ENCODE measurements around the gene PTK7. TPM values are rescaled to one million over a fixed set of nuclear protein-coding genes. Genes with fewer than 3 reads are reported as not detected.

PTK7 gene
- total RNA-seq, 1 experiment from 2014 or later, result 165 TPM

DNA sequence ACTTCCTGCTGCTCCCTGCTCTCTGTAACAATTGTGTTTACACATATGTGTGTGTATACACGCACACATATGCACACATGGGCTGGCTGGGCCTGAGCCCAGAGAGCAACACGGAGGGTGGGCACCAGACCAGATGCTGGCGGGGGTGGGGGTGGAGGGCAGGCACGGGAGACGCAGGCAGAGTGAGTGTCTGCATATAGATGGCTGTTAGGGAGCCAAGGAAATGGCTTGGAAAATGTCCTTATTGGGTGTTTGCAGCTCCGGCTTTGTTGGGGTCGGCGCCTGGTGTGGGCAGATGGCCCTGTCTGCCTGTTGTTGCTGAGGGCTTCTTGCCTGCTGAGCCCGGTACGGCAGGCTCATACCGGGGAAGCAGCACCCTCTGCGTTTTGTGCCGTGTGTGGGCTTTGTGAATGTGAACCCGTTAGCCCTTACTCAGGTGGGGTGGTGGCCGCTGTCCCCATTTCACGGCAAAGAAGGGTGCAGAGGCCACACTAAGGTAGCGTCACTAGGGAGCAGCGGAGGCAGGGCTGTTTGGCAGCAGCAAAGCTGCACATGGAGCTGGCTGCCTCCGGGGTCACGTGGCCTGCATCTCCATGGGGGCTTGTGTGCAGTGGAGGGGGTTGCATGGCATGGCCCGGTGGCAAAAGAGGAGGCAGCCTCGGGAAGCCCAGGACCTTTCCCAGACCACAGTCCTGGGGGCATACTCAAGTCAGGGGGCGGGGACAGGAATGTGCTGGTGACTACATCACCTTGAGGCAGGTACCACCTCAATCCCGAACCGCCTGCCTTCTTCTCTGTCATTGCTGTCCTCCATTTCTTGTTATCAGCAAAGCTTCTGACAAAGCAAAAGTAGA is 47.6 kb downstream of the PTK7 start (continued):
- TF ChIP-seq, protein P1, sequence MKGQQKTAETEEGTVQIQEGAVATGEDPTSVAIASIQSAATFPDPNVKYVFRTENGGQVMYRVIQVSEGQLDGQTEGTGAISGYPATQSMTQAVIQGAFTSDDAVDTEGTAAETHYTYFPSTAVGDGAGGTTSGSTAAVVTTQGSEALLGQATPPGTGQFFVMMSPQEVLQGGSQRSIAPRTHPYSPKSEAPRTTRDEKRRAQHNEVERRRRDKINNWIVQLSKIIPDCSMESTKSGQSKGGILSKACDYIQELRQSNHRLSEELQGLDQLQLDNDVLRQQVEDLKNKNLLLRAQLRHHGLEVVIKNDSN (CRISPR knock-in tag; IDR thresholded peaks at IDR 0.05), result peak; percentile 66; the same call in 1 of the 2 replicates
- TF ChIP-seq, protein P2, sequence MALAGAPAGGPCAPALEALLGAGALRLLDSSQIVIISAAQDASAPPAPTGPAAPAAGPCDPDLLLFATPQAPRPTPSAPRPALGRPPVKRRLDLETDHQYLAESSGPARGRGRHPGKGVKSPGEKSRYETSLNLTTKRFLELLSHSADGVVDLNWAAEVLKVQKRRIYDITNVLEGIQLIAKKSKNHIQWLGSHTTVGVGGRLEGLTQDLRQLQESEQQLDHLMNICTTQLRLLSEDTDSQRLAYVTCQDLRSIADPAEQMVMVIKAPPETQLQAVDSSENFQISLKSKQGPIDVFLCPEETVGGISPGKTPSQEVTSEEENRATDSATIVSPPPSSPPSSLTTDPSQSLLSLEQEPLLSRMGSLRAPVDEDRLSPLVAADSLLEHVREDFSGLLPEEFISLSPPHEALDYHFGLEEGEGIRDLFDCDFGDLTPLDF (CRISPR knock-in tag; IDR thresholded peaks at IDR 0.05), result no peak
- no peak for TF ChIP-seq TEAD1 (CRISPR knock-in tag; IDR thresholded peaks at IDR 0.05)

DNA sequence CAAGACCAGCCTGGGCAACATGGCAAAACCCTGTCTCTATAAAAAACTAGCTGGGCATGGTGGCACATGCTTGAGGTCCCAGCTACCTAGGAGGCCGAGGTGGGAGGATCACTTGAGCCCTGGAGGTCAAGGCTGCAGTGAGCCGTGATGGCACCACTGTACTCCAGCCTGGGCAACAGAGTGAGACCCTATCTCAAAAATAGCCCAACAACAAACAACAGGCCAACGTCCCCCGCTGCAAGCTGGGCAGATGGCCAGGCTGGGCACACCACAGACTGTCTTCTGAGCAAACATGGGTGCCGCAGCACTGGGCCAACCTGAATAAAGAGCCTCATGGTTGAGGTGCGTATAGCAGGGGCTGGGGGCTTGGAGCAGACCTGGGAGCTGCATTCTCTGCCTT is 48.4 kb downstream of the PTK7 start:
- POLR2A ChIA-PET, result interaction anchor here (0.6 kb wide), 1 partner anchor 49 kb away, joined by 3 read pairs; the partner anchor contains the start of gene PTK7
- H3K4me1 Mint-ChIP-seq, result peaks cover 46% of the 10 kb centered on the region
- CTCF ChIA-PET, result interaction anchor here (1.1 to 4.1 kb wide), 5 partner anchors 19 to 213 kb away, joined by 3 to 24 read pairs (median 3); partner anchors contain the start of gene PTK7

GRCh38 chr6:43125119-43125518 is 49.0 kb downstream of the PTK7 start:
- no peak for DNase-seq (ENCODE audit: low spot score)
- H3K27ac Mint-ChIP-seq, result no peak overlapping the region
- H3K4me1 Mint-ChIP-seq, result peaks cover 50% of the 10 kb centered on the region
- ChIA-PET POLR2A (interaction anchor here (0.6 to 0.8 kb wide), 2 partner anchors 28 to 49 kb away, joined by 3 read pairs; partner anchors contain the start of gene PTK7), CTCF (interaction anchor here (1.1 to 4.1 kb wide), 4 partner anchors 18 to 50 kb away, joined by 3 to 24 read pairs (median 4); partner anchors contain the start of gene PTK7)
- no peaks in the 10 kb centered on the region for H3K9me3 Mint-ChIP-seq
- H3K4me3 Mint-ChIP-seq, result no peak overlapping the region
- 0 out of 2 replicates have a peak, but pooled peaks cover under 1% of the 10 kb centered on the region for H3K36me3 Mint-ChIP-seq
- H3K27me3 Mint-ChIP-seq (ENCODE audit: low read depth), result no peaks in the 10 kb centered on the region
- ATAC-seq, result no peak
- TF ChIP-seq ZNF219 (CRISPR knock-in tag; IDR thresholded peaks at IDR 0.05; ENCODE audit: borderline replicate concordance) (no peak), SMAD3 (CRISPR knock-in tag; IDR thresholded peaks at IDR 0.05; ENCODE audit: borderline replicate concordance) (no peak), GABPB1 (CRISPR knock-in tag; IDR thresholded peaks at IDR 0.05) (no peak), GTF2I (CRISPR knock-in tag; conservative IDR thresholded peaks at IDR 0.05) (no peak), TEAD4 (CRISPR knock-in tag; IDR thresholded peaks at IDR 0.05) (no peak), IRF2 (CRISPR knock-in tag; IDR thresholded peaks at IDR 0.05; ENCODE audit: borderline replicate concordance, low read depth) (no peak), ATF3 (CRISPR knock-in tag; conservative IDR thresholded peaks at IDR 0.05) (no peak), ETV6 (CRISPR knock-in tag; IDR thresholded peaks at IDR 0.05) (no peak), AR (CRISPR knock-in tag; IDR thresholded peaks at IDR 0.05) (no peak), CTCF (IDR thresholded peaks at IDR 0.05) (no peak), ZNF425 (CRISPR knock-in tag; conservative IDR thresholded peaks at IDR 0.05) (no peak)
- TF ChIP-seq, protein P3, sequence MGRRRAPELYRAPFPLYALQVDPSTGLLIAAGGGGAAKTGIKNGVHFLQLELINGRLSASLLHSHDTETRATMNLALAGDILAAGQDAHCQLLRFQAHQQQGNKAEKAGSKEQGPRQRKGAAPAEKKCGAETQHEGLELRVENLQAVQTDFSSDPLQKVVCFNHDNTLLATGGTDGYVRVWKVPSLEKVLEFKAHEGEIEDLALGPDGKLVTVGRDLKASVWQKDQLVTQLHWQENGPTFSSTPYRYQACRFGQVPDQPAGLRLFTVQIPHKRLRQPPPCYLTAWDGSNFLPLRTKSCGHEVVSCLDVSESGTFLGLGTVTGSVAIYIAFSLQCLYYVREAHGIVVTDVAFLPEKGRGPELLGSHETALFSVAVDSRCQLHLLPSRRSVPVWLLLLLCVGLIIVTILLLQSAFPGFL (CRISPR knock-in tag; IDR thresholded peaks at IDR 0.05; ENCODE audit: borderline replicate concordance), result no peak

More for the DNA sequence above, 48.4 kb downstream of the PTK7 start:
- no peak for ATAC-seq
- TF ChIP-seq, protein P4, sequence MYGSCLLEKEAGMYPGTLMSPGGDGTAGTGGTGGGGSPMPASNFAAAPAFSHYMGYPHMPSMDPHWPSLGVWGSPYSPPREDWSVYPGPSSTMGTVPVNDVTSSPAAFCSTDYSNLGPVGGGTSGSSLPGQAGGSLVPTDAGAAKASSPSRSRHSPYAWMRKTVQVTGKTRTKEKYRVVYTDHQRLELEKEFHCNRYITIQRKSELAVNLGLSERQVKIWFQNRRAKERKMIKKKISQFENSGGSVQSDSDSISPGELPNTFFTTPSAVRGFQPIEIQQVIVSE (CRISPR knock-in tag; IDR thresholded peaks at IDR 0.05; ENCODE audit: borderline replicate concordance), result no peak
- peak; percentile 94 for TF ChIP-seq ZNF121 (CRISPR knock-in tag; IDR thresholded peaks at IDR 0.05)
- no peaks in the 10 kb centered on the region for H3K36me3 Mint-ChIP-seq
- DNase-seq (ENCODE audit: low spot score), result no peak
- no peak overlapping the region for H3K27ac Mint-ChIP-seq
- no peaks in the 10 kb centered on the region for H3K9me3 Mint-ChIP-seq
- no peak overlapping the region for H3K4me3 Mint-ChIP-seq
- no peaks in the 10 kb centered on the region for H3K27me3 Mint-ChIP-seq (ENCODE audit: low read depth)

Data from WTC11 (cell line).